SK-N-SH (cell line): ENCODE measurements around the gene ZNF189. TPM values are rescaled to one million over a fixed set of nuclear protein-coding genes. Genes with fewer than 3 reads are reported as not detected.

ENCODE experiments used
- CTCF ChIA-PET: fragments of 300-600, 350-600 bp; formaldehyde crosslinking; extraction: SDS; loops from one replicate; lab custom pipeline; 2021; lab: Yijun Ruan, JAX
- POLR2A ChIA-PET: fragments of 350-600 bp; sonication (Branson Sonifier 250); formaldehyde crosslinking; extraction: SDS; loops from one replicate; lab custom pipeline; 2020; ENCODE audit warnings: antibody characterized with exemption, inconsistent platforms; lab: Yijun Ruan, JAX
- DNase-seq: peaks from one replicate; pipeline ENCODE4 v3.0.0; 2012
- H2AFZ ChIP-seq: fragments of 200-600 bp; sonication (generic); 2 replicates; pipeline ENCODE4 v1.8.1; 2016; ENCODE audit warnings: antibody characterized with exemption, mild to moderate bottlenecking, low read depth
- H3F3A ChIP-seq: fragments of 200-600 bp; sonication (generic); replicated peaks from 2 replicates; pipeline ENCODE3; 2016; ENCODE audit warnings: antibody characterized with exemption, mild to moderate bottlenecking; ENCODE audit not compliant: insufficient read depth
- H3K27ac ChIP-seq, 2 experiments: fragments of 200-500 bp in 1 of 2; fragments of 200-600 bp in 1 of 2; sonication (Bioruptor generic) in 1 of 2; sonication (generic), shearing (Covaris generic) in 1 of 2; 2 replicates each; pipeline versions ENCODE4 v1.5.1 to v1.6.1; 2014 to 2016; ENCODE audit warnings: low read depth in 2 of 2, inconsistent platforms in 1 of 2, low read length in 1 of 2, mild to moderate bottlenecking in 1 of 2, mixed read lengths in 1 of 2
- H3K27me3 ChIP-seq: fragments of 200-600 bp; sonication (generic), shearing (Covaris generic); 2 replicates; pipeline ENCODE4 v1.6.1; 2016; ENCODE audit warnings: mixed run types; ENCODE audit not compliant: insufficient read depth
- H3K36me3 ChIP-seq, 2 experiments: fragments of 200-500 bp in 1 of 2; fragments of 200-600 bp in 1 of 2; sonication (Bioruptor generic) in 1 of 2; sonication (generic) in 1 of 2; replicated peaks in 1 of 2; 2 replicates each; pipeline versions ENCODE3 to v1.5.1; 2014 to 2016; ENCODE audit warnings: low read length in 1 of 2, mild to moderate bottlenecking in 1 of 2; ENCODE audit not compliant: insufficient read depth in 2 of 2, control insufficient read depth in 1 of 2
- H3K4me1 ChIP-seq, 2 experiments: fragments of 200-500 bp in 1 of 2; fragments of 200-600 bp in 1 of 2; sonication (Bioruptor generic) in 1 of 2; sonication (generic), shearing (Covaris generic) in 1 of 2; 2 replicates each; pipeline versions ENCODE4 v1.5.1 to v1.6.1; 2014 to 2016; ENCODE audit warnings: low read depth in 1 of 2, low read length in 1 of 2, mixed run types in 1 of 2; ENCODE audit not compliant: insufficient read depth in 2 of 2, control insufficient read depth in 1 of 2
- H3K4me2 ChIP-seq: fragments of 200-600 bp; sonication (generic), shearing (Covaris generic); 2 replicates; pipeline ENCODE4 v1.6.1; 2017; ENCODE audit warnings: mixed run types
- H3K4me3 ChIP-seq, 2 experiments: fragments of 200-500 bp in 1 of 2; fragments of 200-600 bp in 1 of 2; sonication (Bioruptor generic) in 1 of 2; sonication (generic), shearing (Covaris generic) in 1 of 2; 2 replicates each; pipeline versions ENCODE4 v1.5.1 to v1.8.1; 2014 to 2016; ENCODE audit warnings: low read depth in 2 of 2, inconsistent platforms in 1 of 2, low read length in 1 of 2, mild to moderate bottlenecking in 1 of 2, mixed read lengths in 1 of 2, moderate library complexity in 1 of 2
- H3K79me2 ChIP-seq: fragments of 200-600 bp; sonication (generic); 2 replicates; pipeline ENCODE4 v1.8.1; 2017; ENCODE audit warnings: mild to moderate bottlenecking; ENCODE audit not compliant: insufficient read depth
- H3K9ac ChIP-seq: fragments of 200-600 bp; sonication (generic); 2 replicates; pipeline ENCODE4 v1.6.1; 2017; ENCODE audit warnings: mixed run types
- H3K9me2 ChIP-seq: fragments of 200-600 bp; sonication (generic); 2 replicates; pipeline ENCODE4 v1.6.1; 2017; ENCODE audit warnings: mixed run types
- H3K9me3 ChIP-seq: fragments of 200-600 bp; sonication (generic); 2 replicates; pipeline ENCODE4 v1.6.1; 2017; ENCODE audit warnings: mixed run types, mild to moderate bottlenecking, moderate library complexity
- H4K20me1 ChIP-seq: fragments of 200-600 bp; sonication (generic); 2 replicates; pipeline ENCODE4 v1.6.1; 2017; ENCODE audit warnings: mild to moderate bottlenecking, mixed run types; ENCODE audit not compliant: insufficient read depth
- EZH2phosphoT487 ChIP-seq: fragments of 200-600 bp; sonication (generic); IDR thresholded peaks from 2 replicates; pipeline ENCODE4 v1.6.1; 2017; ENCODE audit warnings: low read depth, mixed run types, mild to moderate bottlenecking, antibody characterized with exemption, moderate library complexity, borderline replicate concordance
- FOXJ3 ChIP-seq: sonication (generic); formaldehyde crosslinking; IDR thresholded peaks from 2 replicates; pipeline ENCODE4 v1.5.1; 2020; ENCODE audit warnings: mild to moderate bottlenecking, missing genetic modification reagents
- JUND ChIP-seq: IDR thresholded peaks from 2 replicates; pipeline ENCODE4 v1.4.0; 2012
- MEF2A ChIP-seq: IDR thresholded peaks from 2 replicates; pipeline ENCODE4 v1.4.0; 2012; ENCODE audit warnings: low read depth, borderline replicate concordance
- NFIC ChIP-seq: IDR thresholded peaks from 2 replicates; pipeline ENCODE4 v1.4.0; 2012; ENCODE audit warnings: borderline replicate concordance
- NRF1 ChIP-seq: IDR thresholded peaks from 2 replicates; pipeline ENCODE4 v1.6.1; 2012; ENCODE audit warnings: low read depth, mild to moderate bottlenecking, low read length
- RAD21 ChIP-seq: IDR thresholded peaks from 2 replicates; pipeline ENCODE4 v1.6.1; 2012; ENCODE audit warnings: mild to moderate bottlenecking, low read length
- RFX5 ChIP-seq: IDR thresholded peaks from 2 replicates; pipeline ENCODE4 v1.6.1; 2012; ENCODE audit warnings: mild to moderate bottlenecking, improper control_type of control experiment, low read length
- SIN3A ChIP-seq: IDR thresholded peaks from 2 replicates; pipeline ENCODE4 v1.6.1; 2012; ENCODE audit warnings: low read depth, mild to moderate bottlenecking, low read length, moderate library complexity, borderline replicate concordance
- TEAD4 ChIP-seq: IDR thresholded peaks from 2 replicates; pipeline ENCODE4 v1.4.0; 2012; ENCODE audit warnings: mild to moderate bottlenecking, borderline replicate concordance; ENCODE audit not compliant: insufficient read depth
- WGBS: methylation state at CpG from one replicate; pipeline ENCODE4 v1.1.6; 2017; ENCODE audit warnings: low lambda C conversion rate; 5-methylcytosine and 5-hydroxymethylcytosine counted together
- polyA plus RNA-seq, 3 experiments: library from polyadenylated mRNA; depleted of rRNA; stranded (reverse); fragments of >200 nt; gene quantifications; 2 replicates each; pipeline ENCODE4 v1.2.3, GENCODE V29; 2012
- TF ChIP-seq, protein P1 (sequence below): IDR thresholded peaks from 2 replicates; pipeline ENCODE4 v1.4.0; 2012; ENCODE audit warnings: low read depth, borderline replicate concordance
- TF ChIP-seq, protein P2 (sequence below): IDR thresholded peaks from 2 replicates; pipeline ENCODE4 v1.6.1; 2012; ENCODE audit warnings: mild to moderate bottlenecking, low read depth, low read length, moderate library complexity
- TF ChIP-seq, protein P3 (sequence below): IDR thresholded peaks from 2 replicates; pipeline ENCODE4; 2012

ZNF189 gene
- polyA plus RNA-seq, 1 of the 3 experiments (the other 2 are of a cell fraction): 2.9 TPM

DNA sequence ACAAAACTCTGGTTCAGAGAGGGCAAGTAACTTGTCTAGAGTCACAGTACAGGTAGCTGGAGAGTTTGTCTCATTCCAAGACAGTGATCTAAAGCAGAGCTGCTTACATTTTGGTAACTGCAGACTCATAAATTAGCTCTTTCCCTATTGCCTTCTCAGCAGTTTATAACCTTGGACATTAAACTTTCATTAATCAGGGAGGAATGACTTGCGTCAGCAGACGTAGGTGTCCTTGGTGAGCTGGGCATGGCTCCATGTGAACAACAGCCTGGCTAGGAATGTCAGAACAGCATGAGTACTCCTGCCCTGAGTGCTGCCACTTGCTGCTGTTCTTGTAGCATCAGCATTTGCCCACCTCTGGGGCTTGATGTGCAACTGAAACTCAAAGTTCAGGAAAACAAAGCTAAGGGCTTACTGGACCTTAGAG, 39.2 kb downstream of the ZNF189 start:
- Histone ChIP-seq H3K4me1 (no peaks in the 10 kb centered on the region; a peak in 1 of 4 replicates), H3K27me3 (no peaks in the 10 kb centered on the region), H3K79me2 (no peaks in the 10 kb centered on the region), H4K20me1 (no peaks in the 10 kb centered on the region), H3F3A (no peaks in the 10 kb centered on the region), H3K27ac (no peak overlapping the region), H3K9me2 (no peaks in the 10 kb centered on the region), H2AFZ (no peak overlapping the region), H3K9me3 (no peaks in the 10 kb centered on the region), H3K9ac (no peak overlapping the region)
- CTCF ChIA-PET: interaction anchor here (1.2 to 2.2 kb wide), 3 partner anchors 11 to 21 kb away, joined by 5 to 12 read pairs (median 7); no protein-coding TSS in a partner anchor
- 76% methylated on average over 2 of the region's 2 CpGs for WGBS
- POLR2A ChIA-PET: no interaction called here
- TF ChIP-seq JUND (no peak), RFX5 (no peak), NRF1 (no peak), TEAD4 (no peak), NFIC (no peak), FOXJ3 (CRISPR knock-in tag) (no peak), MEF2A (no peak), SIN3A (no peak), EZH2phosphoT487 (no peak), RAD21 (no peak)
- TF ChIP-seq, protein P1, sequence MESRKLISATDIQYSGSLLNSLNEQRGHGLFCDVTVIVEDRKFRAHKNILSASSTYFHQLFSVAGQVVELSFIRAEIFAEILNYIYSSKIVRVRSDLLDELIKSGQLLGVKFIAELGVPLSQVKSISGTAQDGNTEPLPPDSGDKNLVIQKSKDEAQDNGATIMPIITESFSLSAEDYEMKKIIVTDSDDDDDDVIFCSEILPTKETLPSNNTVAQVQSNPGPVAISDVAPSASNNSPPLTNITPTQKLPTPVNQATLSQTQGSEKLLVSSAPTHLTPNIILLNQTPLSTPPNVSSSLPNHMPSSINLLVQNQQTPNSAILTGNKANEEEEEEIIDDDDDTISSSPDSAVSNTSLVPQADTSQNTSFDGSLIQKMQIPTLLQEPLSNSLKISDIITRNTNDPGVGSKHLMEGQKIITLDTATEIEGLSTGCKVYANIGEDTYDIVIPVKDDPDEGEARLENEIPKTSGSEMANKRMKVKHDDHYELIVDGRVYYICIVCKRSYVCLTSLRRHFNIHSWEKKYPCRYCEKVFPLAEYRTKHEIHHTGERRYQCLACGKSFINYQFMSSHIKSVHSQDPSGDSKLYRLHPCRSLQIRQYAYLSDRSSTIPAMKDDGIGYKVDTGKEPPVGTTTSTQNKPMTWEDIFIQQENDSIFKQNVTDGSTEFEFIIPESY: no peak
- TF ChIP-seq, protein P2, sequence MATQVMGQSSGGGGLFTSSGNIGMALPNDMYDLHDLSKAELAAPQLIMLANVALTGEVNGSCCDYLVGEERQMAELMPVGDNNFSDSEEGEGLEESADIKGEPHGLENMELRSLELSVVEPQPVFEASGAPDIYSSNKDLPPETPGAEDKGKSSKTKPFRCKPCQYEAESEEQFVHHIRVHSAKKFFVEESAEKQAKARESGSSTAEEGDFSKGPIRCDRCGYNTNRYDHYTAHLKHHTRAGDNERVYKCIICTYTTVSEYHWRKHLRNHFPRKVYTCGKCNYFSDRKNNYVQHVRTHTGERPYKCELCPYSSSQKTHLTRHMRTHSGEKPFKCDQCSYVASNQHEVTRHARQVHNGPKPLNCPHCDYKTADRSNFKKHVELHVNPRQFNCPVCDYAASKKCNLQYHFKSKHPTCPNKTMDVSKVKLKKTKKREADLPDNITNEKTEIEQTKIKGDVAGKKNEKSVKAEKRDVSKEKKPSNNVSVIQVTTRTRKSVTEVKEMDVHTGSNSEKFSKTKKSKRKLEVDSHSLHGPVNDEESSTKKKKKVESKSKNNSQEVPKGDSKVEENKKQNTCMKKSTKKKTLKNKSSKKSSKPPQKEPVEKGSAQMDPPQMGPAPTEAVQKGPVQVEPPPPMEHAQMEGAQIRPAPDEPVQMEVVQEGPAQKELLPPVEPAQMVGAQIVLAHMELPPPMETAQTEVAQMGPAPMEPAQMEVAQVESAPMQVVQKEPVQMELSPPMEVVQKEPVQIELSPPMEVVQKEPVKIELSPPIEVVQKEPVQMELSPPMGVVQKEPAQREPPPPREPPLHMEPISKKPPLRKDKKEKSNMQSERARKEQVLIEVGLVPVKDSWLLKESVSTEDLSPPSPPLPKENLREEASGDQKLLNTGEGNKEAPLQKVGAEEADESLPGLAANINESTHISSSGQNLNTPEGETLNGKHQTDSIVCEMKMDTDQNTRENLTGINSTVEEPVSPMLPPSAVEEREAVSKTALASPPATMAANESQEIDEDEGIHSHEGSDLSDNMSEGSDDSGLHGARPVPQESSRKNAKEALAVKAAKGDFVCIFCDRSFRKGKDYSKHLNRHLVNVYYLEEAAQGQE: no peak
- TF ChIP-seq, protein P3, sequence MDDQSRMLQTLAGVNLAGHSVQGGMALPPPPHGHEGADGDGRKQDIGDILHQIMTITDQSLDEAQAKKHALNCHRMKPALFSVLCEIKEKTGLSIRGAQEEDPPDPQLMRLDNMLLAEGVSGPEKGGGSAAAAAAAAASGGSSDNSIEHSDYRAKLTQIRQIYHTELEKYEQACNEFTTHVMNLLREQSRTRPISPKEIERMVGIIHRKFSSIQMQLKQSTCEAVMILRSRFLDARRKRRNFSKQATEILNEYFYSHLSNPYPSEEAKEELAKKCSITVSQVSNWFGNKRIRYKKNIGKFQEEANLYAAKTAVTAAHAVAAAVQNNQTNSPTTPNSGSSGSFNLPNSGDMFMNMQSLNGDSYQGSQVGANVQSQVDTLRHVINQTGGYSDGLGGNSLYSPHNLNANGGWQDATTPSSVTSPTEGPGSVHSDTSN: no peak
- TF ChIP-seq, all 33 proteins: peak for 0
- H3K36me3 ChIP-seq: no peaks in the 10 kb centered on the region
- no peak overlapping the region for H3K4me2 ChIP-seq
- DNase-seq: no peak
- no peak overlapping the region for H3K4me3 ChIP-seq
